Measurements from ENCODE around the gene OR10A6. TPM values are rescaled to one million over a fixed set of nuclear protein-coding genes. Genes with fewer than 3 reads are reported as not detected.

Gene OR10A6
- total RNA-seq, 4 donors from 2014 or later, result not detected

DNA sequence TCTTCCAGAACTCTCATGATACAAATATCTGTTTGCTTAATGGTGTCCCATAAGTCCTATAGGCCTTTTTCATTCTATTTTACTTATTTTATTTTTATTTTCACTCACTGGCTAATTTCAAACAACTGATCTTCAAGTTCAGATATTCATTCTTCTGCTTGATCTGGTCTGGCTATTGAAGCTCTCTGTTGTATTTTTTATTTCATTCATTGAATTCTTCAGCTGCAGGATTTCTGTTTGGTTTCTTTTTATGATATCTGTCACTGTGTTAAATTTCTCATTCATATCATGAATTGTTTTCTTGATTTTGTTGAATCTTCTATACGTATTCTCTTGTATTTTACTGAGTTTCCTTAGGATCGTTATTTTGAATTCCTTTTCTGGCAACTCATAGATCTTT, 13.1 kb upstream of the OR10A6 start:
- Histone ChIP-seq H3K4me3 (no peak overlapping the region), H3K9me3 (peaks cover 15 to 17% of the 10 kb centered on the region in 2 donors), H3K27ac (no peak overlapping the region), H3K36me3 (no peaks in the 10 kb centered on the region), H3K27me3 (no peaks in the 10 kb centered on the region), H3K4me1 (no peaks in the 10 kb centered on the region)
- TF ChIP-seq, protein P1, sequence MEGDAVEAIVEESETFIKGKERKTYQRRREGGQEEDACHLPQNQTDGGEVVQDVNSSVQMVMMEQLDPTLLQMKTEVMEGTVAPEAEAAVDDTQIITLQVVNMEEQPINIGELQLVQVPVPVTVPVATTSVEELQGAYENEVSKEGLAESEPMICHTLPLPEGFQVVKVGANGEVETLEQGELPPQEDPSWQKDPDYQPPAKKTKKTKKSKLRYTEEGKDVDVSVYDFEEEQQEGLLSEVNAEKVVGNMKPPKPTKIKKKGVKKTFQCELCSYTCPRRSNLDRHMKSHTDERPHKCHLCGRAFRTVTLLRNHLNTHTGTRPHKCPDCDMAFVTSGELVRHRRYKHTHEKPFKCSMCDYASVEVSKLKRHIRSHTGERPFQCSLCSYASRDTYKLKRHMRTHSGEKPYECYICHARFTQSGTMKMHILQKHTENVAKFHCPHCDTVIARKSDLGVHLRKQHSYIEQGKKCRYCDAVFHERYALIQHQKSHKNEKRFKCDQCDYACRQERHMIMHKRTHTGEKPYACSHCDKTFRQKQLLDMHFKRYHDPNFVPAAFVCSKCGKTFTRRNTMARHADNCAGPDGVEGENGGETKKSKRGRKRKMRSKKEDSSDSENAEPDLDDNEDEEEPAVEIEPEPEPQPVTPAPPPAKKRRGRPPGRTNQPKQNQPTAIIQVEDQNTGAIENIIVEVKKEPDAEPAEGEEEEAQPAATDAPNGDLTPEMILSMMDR (IDR thresholded peaks at IDR 0.05), result no peak
- TF ChIP-seq POLR2AphosphoS5 (IDR thresholded peaks at IDR 0.05) (no peak), EP300 (IDR thresholded peaks at IDR 0.05; ENCODE audit: low read depth) (no peak), POLR2A (IDR thresholded peaks at IDR 0.05) (no peak)
- no peak for DNase-seq
- intact Hi-C loops (cut with DNase I; ENCODE audit: low total_unique reads), result no loop called here
- in situ Hi-C loops (cut with MboI; ENCODE audit: low pct_ligation_motif_present in 1 of 4, low pct_unique_long_range_greater_than_20kb in 1 of 4, low sequenced_read_pairs in 3 of 4), result no loop called here
- 81 to 84% methylated on average over 2 of the region's 2 CpGs for WGBS, 2 donors (ENCODE audit: low coverage in 1 of 2)

DNA sequence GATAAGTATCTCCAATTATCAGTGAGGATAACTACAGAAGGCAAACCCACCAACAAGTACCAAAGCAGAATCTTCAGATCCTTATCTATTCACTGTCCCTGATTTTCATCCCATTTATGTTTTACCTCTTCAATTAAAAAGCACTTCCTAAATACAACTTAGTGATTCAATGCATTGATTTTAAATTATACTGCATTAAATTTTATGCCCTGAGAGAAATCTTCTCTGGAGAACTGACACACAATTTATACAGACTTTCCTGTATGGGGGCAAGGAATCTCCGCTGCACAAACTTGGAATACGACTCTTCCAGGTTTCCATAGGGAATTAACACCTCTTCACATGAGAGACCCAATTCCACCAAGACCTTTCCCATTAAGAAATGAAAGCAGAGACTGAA, 10.5 kb upstream of the OR10A6 start, which contains the start of gene OR10A3:
Gene OR10A3 (minus strand): TSS at position 101 of the 400 bp plus-strand sequence. CDS start 2,188 bp downstream, outside the sequence.
- no peak for DNase-seq
- peaks cover 15 to 17% of the 10 kb centered on the region in 2 donors for H3K9me3 ChIP-seq
- no peak within 1 kb of the TSS for H3K27ac ChIP-seq
- in situ Hi-C loops (cut with MboI; ENCODE audit: low pct_ligation_motif_present in 1 of 4, low pct_unique_long_range_greater_than_20kb in 1 of 4, low sequenced_read_pairs in 3 of 4) (no loop called here), intact Hi-C loops (cut with DNase I; ENCODE audit: low total_unique reads) (no loop called here)
- no peaks in the 10 kb centered on the region for H3K4me1 ChIP-seq
- WGBS, 2 donors (ENCODE audit: low coverage in 1 of 2), result 73% methylated on average over 2 of the region's 2 CpGs; no CpG with 5 or more reads in 1 of the 2 donors
- TF ChIP-seq, protein P1 (IDR thresholded peaks at IDR 0.05), result no peak
- no peak for TF ChIP-seq POLR2A (IDR thresholded peaks at IDR 0.05)
- no peak for TF ChIP-seq EP300 (IDR thresholded peaks at IDR 0.05; ENCODE audit: low read depth)
- TF ChIP-seq POLR2AphosphoS5 (IDR thresholded peaks at IDR 0.05), result no peak
- H3K27me3 ChIP-seq, result no peaks in the 10 kb centered on the region
- H3K4me3 ChIP-seq, result no peak within 1 kb of the TSS
- H3K36me3 ChIP-seq, result no peaks in the 10 kb centered on the region

DNA sequence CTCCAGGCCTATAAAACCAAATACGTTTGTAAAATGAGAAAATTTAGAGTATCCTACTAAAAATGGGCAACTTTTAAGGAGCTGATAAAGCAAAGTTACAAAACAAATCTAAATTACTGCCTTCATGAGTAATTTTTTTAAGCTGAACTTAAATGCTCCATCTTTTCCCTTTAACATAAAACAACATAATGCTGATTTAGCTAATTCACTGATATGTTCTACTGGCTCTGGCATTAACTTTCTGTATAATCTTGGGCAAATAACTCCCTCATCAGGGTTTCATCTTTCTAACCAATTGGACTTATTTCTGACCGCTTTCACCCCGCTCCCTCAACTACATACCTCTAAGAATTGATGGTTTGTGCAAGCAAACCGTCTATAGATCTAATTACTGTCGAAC, 10.1 kb upstream of the OR10A6 start:
- no peak overlapping the region for H3K4me3 ChIP-seq
- H3K4me1 ChIP-seq, result no peaks in the 10 kb centered on the region
- in situ Hi-C loops (cut with MboI; ENCODE audit: low pct_ligation_motif_present in 1 of 4, low pct_unique_long_range_greater_than_20kb in 1 of 4, low sequenced_read_pairs in 3 of 4), result no loop called here
- no peak overlapping the region for H3K27ac ChIP-seq
- H3K36me3 ChIP-seq, result no peaks in the 10 kb centered on the region
- H3K27me3 ChIP-seq, result no peaks in the 10 kb centered on the region
- 50 to 61% methylated on average over 5 of the region's 5 CpGs for WGBS, 2 donors (ENCODE audit: low coverage in 1 of 2)
- H3K9me3 ChIP-seq, result peaks cover 15 to 17% of the 10 kb centered on the region in 2 donors
- intact Hi-C loops (cut with DNase I; ENCODE audit: low total_unique reads), result no loop called here
- DNase-seq, result no peak
- TF ChIP-seq POLR2A (IDR thresholded peaks at IDR 0.05) (no peak), EP300 (IDR thresholded peaks at IDR 0.05; ENCODE audit: low read depth) (no peak), POLR2AphosphoS5 (IDR thresholded peaks at IDR 0.05) (no peak)
- TF ChIP-seq, protein P1 (IDR thresholded peaks at IDR 0.05), result no peak

DNA sequence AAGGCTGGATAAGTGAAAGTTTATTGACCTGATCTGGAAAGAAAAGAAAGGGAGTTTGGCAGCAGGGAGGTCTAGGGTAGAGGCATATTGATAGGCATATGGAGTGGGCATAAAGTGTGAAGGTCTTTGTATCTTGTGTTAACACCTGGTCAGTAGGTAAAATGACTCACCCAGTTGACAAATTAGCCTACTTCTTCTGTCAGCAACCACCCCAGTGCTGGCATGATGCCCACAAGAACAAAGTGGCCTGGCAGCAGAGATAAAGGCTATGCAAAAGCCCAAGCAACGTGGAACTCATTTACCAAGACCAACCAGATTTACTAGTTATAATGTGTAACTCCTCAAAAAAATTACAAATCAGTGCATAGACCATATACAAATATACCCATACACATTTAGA, 5.5 kb upstream of the OR10A6 start:
- intact Hi-C loops (cut with DNase I; ENCODE audit: low total_unique reads) (no loop called here), in situ Hi-C loops (cut with MboI; ENCODE audit: low pct_ligation_motif_present in 1 of 4, low pct_unique_long_range_greater_than_20kb in 1 of 4, low sequenced_read_pairs in 3 of 4) (no loop called here)
- no peaks in the 10 kb centered on the region for H3K4me1 ChIP-seq
- H3K9me3 ChIP-seq, result no peaks in the 10 kb centered on the region
- TF ChIP-seq EP300 (IDR thresholded peaks at IDR 0.05; ENCODE audit: low read depth) (no peak), POLR2A (IDR thresholded peaks at IDR 0.05) (no peak), POLR2AphosphoS5 (IDR thresholded peaks at IDR 0.05) (no peak)
- TF ChIP-seq, protein P1 (IDR thresholded peaks at IDR 0.05), result no peak
- no peaks in the 10 kb centered on the region for H3K36me3 ChIP-seq
- H3K27ac ChIP-seq, result no peak overlapping the region
- DNase-seq, result peak; percentile 63
- no peaks in the 10 kb centered on the region for H3K27me3 ChIP-seq
- WGBS, 2 donors (ENCODE audit: low coverage in 1 of 2), result 35 to 44% methylated on average over 1 of the region's 1 CpG
- H3K4me3 ChIP-seq, result no peak overlapping the region

All from transverse colon (tissue), 4 donors.